Neural progenitor cell (in vitro differentiated cells): ENCODE data around the gene TRAPPC6A. TPM values are rescaled to one million over a fixed set of nuclear protein-coding genes. Genes with fewer than 3 reads are reported as not detected.

ENCODE experiments used
- DNase-seq: peaks from one replicate; pipeline ENCODE4 v3.0.0-alpha.2; 2016; ENCODE audit warnings: low spot score
- H2AFZ ChIP-seq: fragments of 200-600 bp; sonication (generic); replicated peaks from 2 replicates; pipeline ENCODE4 v1.6.1; 2016; ENCODE audit warnings: antibody characterized with exemption
- H3F3A ChIP-seq: fragments of 200-600 bp; sonication (generic); 2 replicates; pipeline ENCODE4 v1.6.1; 2016; ENCODE audit warnings: antibody characterized with exemption, low read depth
- H3K27ac ChIP-seq: fragments of 200-600 bp; sonication (generic); 2 replicates; pipeline ENCODE4 v1.5.1; 2016; ENCODE audit warnings: mild to moderate bottlenecking
- H3K27me3 ChIP-seq: fragments of 200-600 bp; sonication (generic); 2 replicates; pipeline ENCODE4 v1.6.1; 2016; ENCODE audit warnings: mild to moderate bottlenecking, moderate library complexity
- H3K36me3 ChIP-seq: fragments of 200-600 bp; sonication (generic); 2 replicates; pipeline ENCODE4 v1.5.1; 2016
- H3K4me1 ChIP-seq: fragments of 200-600 bp; sonication (generic); 2 replicates; pipeline ENCODE4 v1.6.1; 2016; ENCODE audit warnings: mixed run types
- H3K4me2 ChIP-seq: fragments of 200-600 bp; sonication (generic); 2 replicates; pipeline ENCODE4 v1.6.1; 2016
- H3K4me3 ChIP-seq: fragments of 200-600 bp; sonication (generic); 2 replicates; pipeline ENCODE4 v1.5.1; 2016
- H3K79me2 ChIP-seq: fragments of 200-600 bp; sonication (generic); 2 replicates; pipeline ENCODE4 v1.6.1; 2016; ENCODE audit warnings: low read depth
- H3K9ac ChIP-seq: fragments of 200-600 bp; sonication (generic); 2 replicates; pipeline ENCODE4 v1.6.1; 2016
- H3K9me3 ChIP-seq: fragments of 200-600 bp; sonication (generic); 2 replicates; pipeline ENCODE4 v1.5.1; 2016; ENCODE audit warnings: low read depth
- H4K20me1 ChIP-seq: fragments of 200-600 bp; sonication (generic); 2 replicates; pipeline ENCODE4 v1.6.1; 2016; ENCODE audit warnings: low read depth
- H3K27ac Mint-ChIP-seq: 3 replicates; pipeline ENCODE4 v1.8.0; 2021; ENCODE audit warnings: mixed read lengths
- H3K27me3 Mint-ChIP-seq: 2 replicates; pipeline ENCODE4 v1.8.0; 2022; ENCODE audit warnings: low read depth, mild to moderate bottlenecking, inconsistent platforms, moderate library complexity, mixed read lengths; ENCODE audit not compliant: insufficient read depth
- H3K36me3 Mint-ChIP-seq: 3 replicates; pipeline ENCODE4 v1.8.0; 2021; ENCODE audit warnings: mixed read lengths
- H3K4me1 Mint-ChIP-seq: 3 replicates; pipeline ENCODE4 v1.8.0; 2021; ENCODE audit warnings: mixed read lengths
- H3K4me3 Mint-ChIP-seq: 3 replicates; pipeline ENCODE4 v1.8.0; 2021; ENCODE audit warnings: mild to moderate bottlenecking, moderate library complexity, mixed read lengths
- H3K9me3 Mint-ChIP-seq: 3 replicates; pipeline ENCODE4 v1.8.0; 2020; ENCODE audit warnings: mixed read lengths
- CTCF ChIP-seq: fragments of 200-600 bp; sonication (generic); IDR thresholded peaks from 2 replicates; pipeline ENCODE4 v1.5.1; 2017; ENCODE audit warnings: antibody characterized with exemption, mild to moderate bottlenecking
- EZH2 ChIP-seq: fragments of 200-600 bp; sonication (generic); IDR thresholded peaks from 2 replicates; pipeline ENCODE4 v1.6.1; 2017; ENCODE audit warnings: antibody characterized with exemption, mild to moderate bottlenecking, moderate library complexity
- EZH2phosphoT487 ChIP-seq: fragments of 200-600 bp; sonication (generic); IDR thresholded peaks from 2 replicates; pipeline ENCODE4 v1.6.1; 2017; ENCODE audit warnings: antibody characterized with exemption
- total RNA-seq: library from RNA; depleted of rRNA; stranded (reverse); fragments of >200 nt; gene quantifications from 2 replicates; pipeline ENCODE4 v1.2.3, GENCODE V29; 2015; ENCODE audit warnings: low replicate concordance

Gene TRAPPC6A
- total RNA-seq, 1 donor from 2014 or later, result 24.7 TPM

- H3K9me3 Mint-ChIP-seq, result no peaks in the 10 kb centered on the region
Observed at GRCh38 chr19:45123440-45123850, 54.6 kb downstream of the TRAPPC6A start.

GRCh38 chr19:45122832-45123231 is 55.2 kb downstream of the TRAPPC6A start:
- H4K20me1 ChIP-seq, result peaks cover 94% of the 10 kb centered on the region
- peaks cover 7% of the 10 kb centered on the region for H3K27me3 Mint-ChIP-seq
- H3K27ac Mint-ChIP-seq, result no peak overlapping the region
- H3K4me3 ChIP-seq, result no peak overlapping the region
- no peaks in the 10 kb centered on the region for H3K9me3 ChIP-seq
- H3K4me2 ChIP-seq, result no peak overlapping the region
- TF ChIP-seq CTCF (no peak), EZH2phosphoT487 (no peak), EZH2 (no peak)
- H3K9ac ChIP-seq, result no peak overlapping the region
- H3K4me3 Mint-ChIP-seq, result no peak overlapping the region
- no peak overlapping the region for H2AFZ ChIP-seq
- H3K79me2 ChIP-seq, result peaks cover 75% of the 10 kb centered on the region
- peaks cover 13% of the 10 kb centered on the region for H3K4me1 Mint-ChIP-seq
- H3K9me3 Mint-ChIP-seq, result no peaks in the 10 kb centered on the region
- no peaks in the 10 kb centered on the region for H3K36me3 Mint-ChIP-seq
- H3K4me1 ChIP-seq, result peaks cover 3% of the 10 kb centered on the region
- no peaks in the 10 kb centered on the region for H3K36me3 ChIP-seq
- no peaks in the 10 kb centered on the region for H3K27me3 ChIP-seq
- H3K27ac ChIP-seq, result no peak overlapping the region
- no peaks in the 10 kb centered on the region for H3F3A ChIP-seq
- DNase-seq, result no peak

More at GRCh38 chr19:45123440-45123850, 54.6 kb downstream of the TRAPPC6A start:
- no peak overlapping the region for H3K27ac ChIP-seq
- no peaks in the 10 kb centered on the region for H3K27me3 ChIP-seq
- Mint-ChIP-seq H3K36me3 (no peaks in the 10 kb centered on the region), H3K27ac (no peak overlapping the region), H3K27me3 (peaks cover 7% of the 10 kb centered on the region), H3K4me1 (peaks cover 8% of the 10 kb centered on the region), H3K4me3 (no peak overlapping the region)
- no peak for TF ChIP-seq EZH2
- TF ChIP-seq CTCF, result no peak
- TF ChIP-seq EZH2phosphoT487, result no peak
- no peak for DNase-seq
- no peaks in the 10 kb centered on the region for H3K4me1 ChIP-seq
- H4K20me1 ChIP-seq, result peaks cover 93% of the 10 kb centered on the region
- H3F3A ChIP-seq, result no peaks in the 10 kb centered on the region
- no peaks in the 10 kb centered on the region for H3K9me3 ChIP-seq
- no peaks in the 10 kb centered on the region for H3K36me3 ChIP-seq
- no peak overlapping the region for H2AFZ ChIP-seq
- peaks cover 69% of the 10 kb centered on the region for H3K79me2 ChIP-seq
- no peak overlapping the region for H3K9ac ChIP-seq
- no peak overlapping the region for H3K4me3 ChIP-seq
- no peak overlapping the region for H3K4me2 ChIP-seq

- H3K4me3 Mint-ChIP-seq, result no peak overlapping the region
- no peaks in the 10 kb centered on the region for H3K36me3 Mint-ChIP-seq
- Histone ChIP-seq H2AFZ (no peak overlapping the region), H3K9ac (no peak overlapping the region), H3K27me3 (no peaks in the 10 kb centered on the region), H3K4me3 (no peak overlapping the region), H3K9me3 (no peaks in the 10 kb centered on the region), H3K4me1 (peaks cover 11% of the 10 kb centered on the region), H3K4me2 (no peak overlapping the region), H3F3A (peaks cover under 1% of the 10 kb centered on the region), H3K27ac (no peak overlapping the region), H3K79me2 (peaks cover 75% of the 10 kb centered on the region), H3K36me3 (no peaks in the 10 kb centered on the region), H4K20me1 (peaks cover 94% of the 10 kb centered on the region)
- TF ChIP-seq EZH2phosphoT487 (no peak), CTCF (no peak), EZH2 (no peak)
- H3K27ac Mint-ChIP-seq, result no peak overlapping the region
- H3K4me1 Mint-ChIP-seq, result peaks cover 18% of the 10 kb centered on the region
- H3K9me3 Mint-ChIP-seq, result no peaks in the 10 kb centered on the region
- peaks cover 6% of the 10 kb centered on the region for H3K27me3 Mint-ChIP-seq
- DNase-seq, result no peak
Observed at GRCh38 chr19:45121827-45122345, 56.2 kb downstream of the TRAPPC6A start.
